Panc1 (cell line): ENCODE data around the gene METTL15.
"Not testable (repeated sequence)": the region's sequence is repeated elsewhere in the genome, so short reads cannot be mapped to it uniquely, and the experiment has no call there.

ENCODE experiments used
- POLR2AphosphoS5 ChIP-seq: IDR thresholded peaks from 2 replicates; pipeline ENCODE4 v1.6.1; 2012; ENCODE audit warnings: mild to moderate bottlenecking, low read depth, low read length, moderate library complexity
- SIN3A ChIP-seq: IDR thresholded peaks from 2 replicates; pipeline ENCODE4 v1.6.1; 2012; ENCODE audit warnings: low read depth, mild to moderate bottlenecking, low read length, moderate library complexity, borderline replicate concordance; ENCODE audit not compliant: insufficient read depth
- TF ChIP-seq, protein P1 (sequence below): fragments of 450-650 bp; IDR thresholded peaks from 2 replicates; pipeline ENCODE4 v1.5.1; 2017; ENCODE audit warnings: mild to moderate bottlenecking
- TF ChIP-seq, protein P2 (sequence below), 2 experiments: IDR thresholded peaks; 2 replicates each; pipeline ENCODE4 v1.6.1; 2011 to 2012; ENCODE audit warnings: low read depth in 2 of 2, control low read depth in 1 of 2, low read length in 1 of 2, mild to moderate bottlenecking in 1 of 2, moderate library complexity in 1 of 2; ENCODE audit not compliant: insufficient read depth in 1 of 2

DNA sequence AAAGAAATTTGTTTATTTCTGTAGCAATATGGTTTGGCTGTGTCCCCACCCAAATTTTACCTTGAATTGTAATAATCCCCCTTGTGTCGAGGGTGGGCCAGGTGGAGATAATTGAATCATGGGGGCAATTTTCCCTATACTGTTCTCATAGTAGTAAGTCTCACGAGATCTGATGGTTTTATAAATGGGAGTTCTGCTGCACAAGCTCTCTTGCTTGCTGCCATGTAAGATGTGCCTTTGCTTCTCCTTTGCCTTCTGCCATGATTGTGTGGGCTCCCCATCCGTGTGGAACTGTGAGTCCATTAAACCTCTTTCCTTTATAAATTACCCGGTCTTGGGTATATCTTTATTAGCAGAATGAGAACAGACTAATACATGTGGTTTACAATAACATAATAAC lies 28.0 kb downstream of the METTL15 start:
- TF ChIP-seq, protein P1, sequence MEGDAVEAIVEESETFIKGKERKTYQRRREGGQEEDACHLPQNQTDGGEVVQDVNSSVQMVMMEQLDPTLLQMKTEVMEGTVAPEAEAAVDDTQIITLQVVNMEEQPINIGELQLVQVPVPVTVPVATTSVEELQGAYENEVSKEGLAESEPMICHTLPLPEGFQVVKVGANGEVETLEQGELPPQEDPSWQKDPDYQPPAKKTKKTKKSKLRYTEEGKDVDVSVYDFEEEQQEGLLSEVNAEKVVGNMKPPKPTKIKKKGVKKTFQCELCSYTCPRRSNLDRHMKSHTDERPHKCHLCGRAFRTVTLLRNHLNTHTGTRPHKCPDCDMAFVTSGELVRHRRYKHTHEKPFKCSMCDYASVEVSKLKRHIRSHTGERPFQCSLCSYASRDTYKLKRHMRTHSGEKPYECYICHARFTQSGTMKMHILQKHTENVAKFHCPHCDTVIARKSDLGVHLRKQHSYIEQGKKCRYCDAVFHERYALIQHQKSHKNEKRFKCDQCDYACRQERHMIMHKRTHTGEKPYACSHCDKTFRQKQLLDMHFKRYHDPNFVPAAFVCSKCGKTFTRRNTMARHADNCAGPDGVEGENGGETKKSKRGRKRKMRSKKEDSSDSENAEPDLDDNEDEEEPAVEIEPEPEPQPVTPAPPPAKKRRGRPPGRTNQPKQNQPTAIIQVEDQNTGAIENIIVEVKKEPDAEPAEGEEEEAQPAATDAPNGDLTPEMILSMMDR = not testable (repeated sequence)
- TF ChIP-seq, protein P2, sequence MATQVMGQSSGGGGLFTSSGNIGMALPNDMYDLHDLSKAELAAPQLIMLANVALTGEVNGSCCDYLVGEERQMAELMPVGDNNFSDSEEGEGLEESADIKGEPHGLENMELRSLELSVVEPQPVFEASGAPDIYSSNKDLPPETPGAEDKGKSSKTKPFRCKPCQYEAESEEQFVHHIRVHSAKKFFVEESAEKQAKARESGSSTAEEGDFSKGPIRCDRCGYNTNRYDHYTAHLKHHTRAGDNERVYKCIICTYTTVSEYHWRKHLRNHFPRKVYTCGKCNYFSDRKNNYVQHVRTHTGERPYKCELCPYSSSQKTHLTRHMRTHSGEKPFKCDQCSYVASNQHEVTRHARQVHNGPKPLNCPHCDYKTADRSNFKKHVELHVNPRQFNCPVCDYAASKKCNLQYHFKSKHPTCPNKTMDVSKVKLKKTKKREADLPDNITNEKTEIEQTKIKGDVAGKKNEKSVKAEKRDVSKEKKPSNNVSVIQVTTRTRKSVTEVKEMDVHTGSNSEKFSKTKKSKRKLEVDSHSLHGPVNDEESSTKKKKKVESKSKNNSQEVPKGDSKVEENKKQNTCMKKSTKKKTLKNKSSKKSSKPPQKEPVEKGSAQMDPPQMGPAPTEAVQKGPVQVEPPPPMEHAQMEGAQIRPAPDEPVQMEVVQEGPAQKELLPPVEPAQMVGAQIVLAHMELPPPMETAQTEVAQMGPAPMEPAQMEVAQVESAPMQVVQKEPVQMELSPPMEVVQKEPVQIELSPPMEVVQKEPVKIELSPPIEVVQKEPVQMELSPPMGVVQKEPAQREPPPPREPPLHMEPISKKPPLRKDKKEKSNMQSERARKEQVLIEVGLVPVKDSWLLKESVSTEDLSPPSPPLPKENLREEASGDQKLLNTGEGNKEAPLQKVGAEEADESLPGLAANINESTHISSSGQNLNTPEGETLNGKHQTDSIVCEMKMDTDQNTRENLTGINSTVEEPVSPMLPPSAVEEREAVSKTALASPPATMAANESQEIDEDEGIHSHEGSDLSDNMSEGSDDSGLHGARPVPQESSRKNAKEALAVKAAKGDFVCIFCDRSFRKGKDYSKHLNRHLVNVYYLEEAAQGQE (IDR thresholded peaks at IDR 0.05; ENCODE audit: insufficient read depth in 1 of 2, low read depth in 2 of 2, low read length in 1 of 2) = not testable (repeated sequence)
- TF ChIP-seq POLR2AphosphoS5, SIN3A: not testable (repeated sequence)
